ENCODE data around the gene GRAPL.
"Not testable (repeated sequence)": the region's sequence is repeated elsewhere in the genome, so short reads cannot be mapped to it uniquely, and the experiment has no call there.

GRCh38 chr17:19118695-19119094 lies 8.7 kb upstream of the GRAPL start:
- TF ChIP-seq, protein P1, sequence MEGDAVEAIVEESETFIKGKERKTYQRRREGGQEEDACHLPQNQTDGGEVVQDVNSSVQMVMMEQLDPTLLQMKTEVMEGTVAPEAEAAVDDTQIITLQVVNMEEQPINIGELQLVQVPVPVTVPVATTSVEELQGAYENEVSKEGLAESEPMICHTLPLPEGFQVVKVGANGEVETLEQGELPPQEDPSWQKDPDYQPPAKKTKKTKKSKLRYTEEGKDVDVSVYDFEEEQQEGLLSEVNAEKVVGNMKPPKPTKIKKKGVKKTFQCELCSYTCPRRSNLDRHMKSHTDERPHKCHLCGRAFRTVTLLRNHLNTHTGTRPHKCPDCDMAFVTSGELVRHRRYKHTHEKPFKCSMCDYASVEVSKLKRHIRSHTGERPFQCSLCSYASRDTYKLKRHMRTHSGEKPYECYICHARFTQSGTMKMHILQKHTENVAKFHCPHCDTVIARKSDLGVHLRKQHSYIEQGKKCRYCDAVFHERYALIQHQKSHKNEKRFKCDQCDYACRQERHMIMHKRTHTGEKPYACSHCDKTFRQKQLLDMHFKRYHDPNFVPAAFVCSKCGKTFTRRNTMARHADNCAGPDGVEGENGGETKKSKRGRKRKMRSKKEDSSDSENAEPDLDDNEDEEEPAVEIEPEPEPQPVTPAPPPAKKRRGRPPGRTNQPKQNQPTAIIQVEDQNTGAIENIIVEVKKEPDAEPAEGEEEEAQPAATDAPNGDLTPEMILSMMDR (IDR thresholded peaks at IDR 0.05): not testable (repeated sequence)
- not testable (repeated sequence) for TF ChIP-seq EZH2 (IDR thresholded peaks at IDR 0.05; ENCODE audit: borderline replicate concordance, insufficient read depth, low read depth, low read length, poor library complexity, severe bottlenecking)
